Naive thymus-derived CD8-positive, alpha-beta T cell (primary cell): Measurements from ENCODE around the gene AKR7A2. TPM values are rescaled to one million over a fixed set of nuclear protein-coding genes. Genes with fewer than 3 reads are reported as not detected.
A peak's percentile ranks its signal among the peaks of the same experiment; 100 is the strongest.

Source experiments
- ATAC-seq, 2 donors: fragments of 150-1000 bp; cut with Tn5 transposase in 1 of 2; sonication (Bioruptor Pico), chemical (Tn5 transposase) in 1 of 2; 1 replicate in 1 of 2; 2 replicates in 1 of 2; pipeline ENCODE4 v1.10.0; 2021; ENCODE audit warnings: mild to moderate bottlenecking in 2 of 2, moderate library complexity in 2 of 2
- POLR2A ChIA-PET: fragments of 350-600 bp; sonication (Branson Sonifier 250); formaldehyde crosslinking; loops from one replicate; lab custom pipeline; 2021; ENCODE audit warnings: antibody characterized with exemption; lab: Charles Lee
- DNase-seq, 10 donors: peaks; one replicate each; pipeline versions ENCODE4 v3.0.0 to v3.0.0-alpha.2; 2020 to 2022
- H3K27ac Mint-ChIP-seq, 10 donors: one replicate each; pipeline ENCODE4 v1.8.0; 2020 to 2022; ENCODE audit warnings: mild to moderate bottlenecking in 10 of 10, mixed read lengths in 10 of 10, moderate library complexity in 4 of 10, inconsistent platforms in 1 of 10
- H3K27me3 Mint-ChIP-seq, 5 donors: one replicate each; pipeline ENCODE4 v1.8.0; 2021 to 2022; ENCODE audit warnings: mixed read lengths in 5 of 5
- H3K36me3 Mint-ChIP-seq, 3 donors: one replicate each; pipeline ENCODE4 v1.8.0; 2020 to 2022; ENCODE audit warnings: mixed read lengths in 3 of 3, mild to moderate bottlenecking in 2 of 3, inconsistent platforms in 1 of 3
- H3K4me1 Mint-ChIP-seq, 4 donors: one replicate each; pipeline ENCODE4 v1.8.0; 2021 to 2022; ENCODE audit warnings: mixed read lengths in 4 of 4
- H3K4me3 Mint-ChIP-seq, 10 donors: one replicate each; pipeline ENCODE4 v1.8.0; 2020 to 2022; ENCODE audit warnings: mild to moderate bottlenecking in 10 of 10, mixed read lengths in 10 of 10, moderate library complexity in 6 of 10, inconsistent platforms in 1 of 10
- H3K9me3 Mint-ChIP-seq, 9 donors: one replicate each; pipeline ENCODE4 v1.8.0; 2020 to 2022; ENCODE audit warnings: mixed read lengths in 9 of 9, mild to moderate bottlenecking in 3 of 9, inconsistent platforms in 1 of 9, moderate library complexity in 1 of 9
- polyA plus RNA-seq, 3 donors: library from polyadenylated mRNA; unstranded; fragments of 300-500 nt; fragmentation: Illumina TruSeq; gene quantifications; one replicate each; pipeline ENCODE4 v1.2.3, GENCODE V29; 2021
- total RNA-seq, 8 experiments: library from RNA in 2 of 8; stranded (reverse) in 2 of 8; gene quantifications; one replicate each; pipeline ENCODE4 v1.2.3 and lab custom pipeline; 2021 to 2026

Gene AKR7A2
- total and polyA plus RNA-seq, 5 experiments from 2014 or later, result 24.8 to 116 (median 99.3) TPM

DNA sequence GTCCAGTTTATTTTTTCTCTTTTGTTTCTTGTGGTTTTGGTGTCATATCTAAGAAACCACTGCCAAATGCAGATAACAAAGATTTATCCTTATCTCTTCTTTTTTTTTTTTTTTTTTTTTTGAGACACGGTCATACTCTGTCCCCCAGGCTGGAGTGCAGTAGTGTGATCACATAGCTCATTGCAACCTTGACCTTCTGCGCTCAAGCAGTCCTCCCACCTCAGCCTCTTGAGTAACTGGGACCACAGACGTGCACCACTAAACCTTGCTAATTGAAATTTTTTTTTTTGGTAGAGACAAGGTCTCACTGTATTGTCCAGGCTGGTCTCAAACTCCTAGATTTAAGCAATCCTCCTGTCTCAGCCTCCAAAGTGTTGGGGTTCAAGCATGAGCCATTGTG lies 9.1 kb upstream of the AKR7A2 start:
- H3K9me3 Mint-ChIP-seq, result no peaks in the 10 kb centered on the region
- H3K27ac Mint-ChIP-seq, result peak overlapping the region in 2 of 10 donors; percentile 43 to 66
- no peaks in the 10 kb centered on the region for H3K27me3 Mint-ChIP-seq
- DNase-seq, result no peak
- H3K36me3 Mint-ChIP-seq, result peaks cover 0 to 21% (median 0%) of the 10 kb centered on the region in 3 donors
- POLR2A ChIA-PET, result interaction anchor here (0.7 kb wide), 2 partner anchors 25 to 365 kb away, joined by 3 to 7 read pairs; partner anchors contain the start of gene IFFO2
- H3K4me3 Mint-ChIP-seq, result peak overlapping the region in 1 of 10 donors; percentile 32
- ATAC-seq, result no peak
- peaks cover 0 to 10% (median 4%) of the 10 kb centered on the region in 4 donors for H3K4me1 Mint-ChIP-seq

DNA sequence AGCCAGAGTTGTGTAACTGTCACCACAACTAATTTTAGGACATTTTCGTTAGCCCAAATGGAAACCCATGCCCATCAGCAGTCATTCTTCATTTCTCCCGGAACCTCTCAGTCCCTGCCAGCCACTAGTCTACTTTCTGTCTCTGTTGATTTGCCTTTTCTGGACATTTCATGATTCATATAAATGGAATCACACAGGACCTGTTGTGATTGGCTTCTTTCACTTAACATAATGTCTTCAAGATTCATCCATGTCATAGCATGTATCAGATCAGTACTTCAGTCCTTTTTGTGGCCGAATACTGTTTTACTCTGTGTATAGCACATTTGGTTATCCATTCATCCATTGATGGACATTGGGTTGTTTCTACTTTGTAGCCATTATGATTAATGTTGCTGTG lies 7.3 kb upstream of the AKR7A2 start:
- Mint-ChIP-seq H3K4me1 (peaks cover 8 to 28% (median 13%) of the 10 kb centered on the region in 4 donors), H3K4me3 (no peak overlapping the region), H3K36me3 (peaks cover 0 to 19% (median 0%) of the 10 kb centered on the region in 3 donors), H3K27me3 (no peaks in the 10 kb centered on the region), H3K27ac (peak overlapping the region in 1 of 10 donors; percentile 1), H3K9me3 (no peaks in the 10 kb centered on the region)
- DNase-seq (no peak), ATAC-seq (no peak)
- POLR2A ChIA-PET, result no interaction called here

DNA sequence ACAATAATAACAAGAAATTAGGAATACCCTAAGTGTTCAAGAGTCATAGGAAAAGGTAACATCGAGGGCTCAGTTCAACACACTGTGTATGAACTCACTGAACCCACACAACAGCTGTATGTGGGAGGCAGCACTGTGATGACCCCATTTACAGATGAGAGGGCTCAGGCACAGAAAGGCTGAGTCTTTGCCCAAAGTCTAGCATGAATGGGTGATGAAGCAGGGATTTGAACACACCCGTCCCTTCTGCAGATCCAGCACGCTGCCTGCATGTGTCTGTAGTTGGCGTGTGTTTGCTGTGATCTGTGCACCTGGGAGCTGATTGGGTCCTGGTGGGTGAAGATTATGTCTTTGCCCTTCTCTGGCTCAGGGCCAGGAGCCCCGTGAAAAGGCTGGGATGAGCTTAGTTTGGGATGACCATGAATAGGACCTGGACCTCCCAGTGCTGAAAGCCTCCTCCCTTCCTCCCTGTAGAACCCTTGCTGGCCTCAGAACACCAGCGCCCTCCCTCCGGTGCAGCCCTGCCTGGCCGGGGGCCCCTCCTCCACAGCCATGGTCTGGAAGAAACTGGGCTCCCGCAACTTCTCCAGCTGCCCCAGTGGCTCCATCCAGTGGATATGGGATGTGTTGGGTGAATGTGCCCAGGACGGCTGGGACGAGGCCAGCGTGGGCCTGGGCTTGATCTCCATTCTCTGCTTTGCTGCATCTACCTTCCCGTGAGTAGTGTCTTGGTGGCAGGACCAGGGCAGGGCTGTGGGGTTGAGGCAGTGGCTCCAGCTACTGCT lies 5.4 kb upstream of the AKR7A2 start:
- POLR2A ChIA-PET, result no interaction called here
- Mint-ChIP-seq H3K4me3 (peak overlapping the region in 1 of 10 donors; percentile 45), H3K36me3 (peaks cover 0 to 16% (median 0%) of the 10 kb centered on the region in 3 donors), H3K27ac (peak overlapping the region in 1 of 10 donors; percentile 61), H3K9me3 (no peaks in the 10 kb centered on the region), H3K4me1 (peaks cover 16 to 44% (median 26%) of the 10 kb centered on the region in 4 donors), H3K27me3 (no peaks in the 10 kb centered on the region)
- ATAC-seq, result no peak
- DNase-seq, result peak in 1 of 10 donors; percentile 16

DNA sequence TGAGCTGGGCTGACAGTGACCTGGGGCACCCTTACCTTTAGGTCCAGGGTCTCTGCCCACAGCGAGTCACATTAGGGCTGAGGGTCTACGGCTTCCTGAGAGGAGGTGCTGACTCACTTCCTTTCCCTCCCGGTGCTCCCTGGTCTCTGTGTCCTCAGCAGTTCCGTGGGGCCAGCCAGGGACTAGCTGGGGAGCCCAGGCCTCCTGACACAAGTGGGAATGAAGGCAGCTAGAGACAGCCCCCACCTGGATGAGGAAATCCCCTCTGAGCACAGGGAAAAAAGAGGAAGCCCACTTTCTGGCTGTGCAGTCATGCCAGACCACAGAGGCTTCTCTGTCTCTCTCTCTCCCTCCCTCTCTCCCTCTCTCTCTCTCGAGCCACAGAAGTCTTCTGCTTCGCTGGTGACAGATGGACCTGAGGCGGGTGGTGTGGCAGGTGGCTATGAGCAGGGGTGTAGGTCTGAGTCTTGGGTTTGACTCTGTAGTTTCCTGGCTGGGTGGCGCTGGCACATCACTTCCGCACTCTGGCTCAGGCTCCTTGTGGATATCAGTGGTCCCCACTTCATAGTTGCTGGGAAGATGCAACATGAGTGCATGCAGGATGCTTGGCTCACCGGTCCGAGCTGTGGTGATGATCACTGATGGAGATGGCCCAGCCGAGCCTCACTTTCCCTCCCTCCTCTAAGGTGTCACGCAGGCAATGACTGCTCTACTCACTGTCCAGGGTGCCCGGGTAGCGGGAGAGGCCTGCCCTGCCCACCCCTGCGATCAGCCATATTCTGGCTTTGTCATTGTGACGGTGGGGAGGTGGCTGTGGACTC lies 3.6 kb upstream of the AKR7A2 start:
- DNase-seq (peak in 1 of 10 donors; percentile 55), ATAC-seq (no peak)
- H3K9me3 Mint-ChIP-seq, result no peaks in the 10 kb centered on the region
- H3K4me3 Mint-ChIP-seq, result peak overlapping the region in 1 of 10 donors; percentile 7
- POLR2A ChIA-PET, result no interaction called here
- H3K4me1 Mint-ChIP-seq, result peaks cover 21 to 51% (median 36%) of the 10 kb centered on the region in 4 donors
- H3K27me3 Mint-ChIP-seq, result no peaks in the 10 kb centered on the region
- H3K27ac Mint-ChIP-seq, result peak overlapping the region in 2 of 10 donors; percentile 40 to 72
- H3K36me3 Mint-ChIP-seq, result peaks cover 0 to 12% (median 0%) of the 10 kb centered on the region in 3 donors

DNA sequence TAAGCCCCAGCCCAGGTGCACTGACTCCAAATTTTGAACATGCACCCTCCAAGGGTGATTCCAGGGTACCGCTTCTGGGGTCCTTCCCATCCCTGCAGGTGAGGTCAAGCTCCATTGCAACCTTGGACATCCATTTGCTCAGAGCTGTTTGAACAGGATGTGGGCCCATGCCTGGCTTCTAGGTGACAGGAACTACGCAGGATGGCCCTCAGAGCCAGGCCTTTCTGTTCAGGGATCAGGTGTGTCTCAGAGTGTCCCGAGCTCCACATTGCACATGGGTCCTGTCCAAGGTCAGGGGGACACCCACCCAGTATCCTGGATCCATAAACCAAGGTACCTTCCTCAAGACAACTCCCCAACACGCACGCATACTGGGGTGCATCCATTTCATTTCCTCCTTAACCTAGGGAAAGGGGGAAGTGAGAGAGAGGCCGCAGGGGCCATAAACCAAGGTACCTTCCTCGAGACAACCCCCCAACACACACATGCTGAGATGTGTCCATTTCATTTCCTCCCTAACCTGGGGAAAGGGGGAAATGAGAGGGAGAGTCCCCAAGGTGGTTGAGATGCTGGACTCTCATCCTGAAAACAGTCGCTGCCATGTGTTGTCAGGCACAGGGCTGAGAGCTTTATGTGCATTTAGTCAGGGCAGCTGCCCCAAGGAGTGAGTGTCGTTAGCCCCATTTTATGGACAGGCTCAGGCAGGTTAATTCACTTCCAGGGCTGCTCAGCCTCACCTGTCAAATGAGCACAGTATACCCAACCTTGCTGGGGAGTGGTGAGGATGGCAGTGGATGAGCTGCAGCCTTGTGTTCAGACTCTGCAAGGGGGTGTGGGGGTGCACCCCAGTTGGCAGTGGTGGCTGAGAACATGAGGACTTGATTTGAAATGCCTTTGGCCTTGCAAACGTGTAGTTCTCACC lies 2.3 kb upstream of the AKR7A2 start:
- peak in 1 of 10 donors; percentile 49 for DNase-seq
- no peaks in the 10 kb centered on the region for H3K9me3 Mint-ChIP-seq
- ATAC-seq, result no peak
- no peaks in the 10 kb centered on the region for H3K27me3 Mint-ChIP-seq
- POLR2A ChIA-PET, result interaction anchor here (0.6 kb wide), 1 partner anchor 27 kb away, joined by 4 read pairs; no protein-coding TSS in a partner anchor
- peaks cover 21 to 57% (median 42%) of the 10 kb centered on the region in 4 donors for H3K4me1 Mint-ChIP-seq
- peak overlapping the region in 5 of 10 donors; percentile 39 to 90 (median 88) for H3K4me3 Mint-ChIP-seq
- H3K36me3 Mint-ChIP-seq, result peaks cover 0 to 8% (median 0%) of the 10 kb centered on the region in 3 donors
- H3K27ac Mint-ChIP-seq, result peak overlapping the region in 4 of 10 donors; percentile 6 to 63 (median 20)

DNA sequence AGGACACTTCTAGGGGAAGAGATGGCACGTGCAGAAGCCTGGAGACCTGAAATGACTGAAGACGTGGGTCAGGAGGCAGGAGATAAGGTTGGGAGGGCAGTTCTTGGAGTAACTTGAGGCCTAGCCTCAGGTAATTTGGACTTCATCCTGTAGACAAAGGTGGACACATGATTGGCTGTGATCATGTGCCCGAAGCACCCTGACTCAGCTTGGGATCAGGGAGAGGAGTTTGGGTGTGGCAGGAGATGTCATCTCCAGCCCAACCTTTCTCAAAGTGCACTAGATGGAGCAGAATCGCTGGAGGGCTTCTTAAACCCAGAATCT lies 1.7 kb upstream of the AKR7A2 start:
- Mint-ChIP-seq H3K27me3 (no peaks in the 10 kb centered on the region), H3K27ac (peak overlapping the region in 6 of 10 donors; percentile 6 to 82 (median 54)), H3K36me3 (peaks cover 0 to 3% (median 0%) of the 10 kb centered on the region in 3 donors), H3K9me3 (no peaks in the 10 kb centered on the region), H3K4me1 (peaks cover 27 to 59% (median 48%) of the 10 kb centered on the region in 4 donors), H3K4me3 (peak overlapping the region; percentile 73 to 90 (median 84))
- POLR2A ChIA-PET, result interaction anchor here (1.2 kb wide), 1 partner anchor 23 kb away, joined by 3 read pairs; no protein-coding TSS in a partner anchor
- no peak for ATAC-seq
- no peak for DNase-seq

DNA sequence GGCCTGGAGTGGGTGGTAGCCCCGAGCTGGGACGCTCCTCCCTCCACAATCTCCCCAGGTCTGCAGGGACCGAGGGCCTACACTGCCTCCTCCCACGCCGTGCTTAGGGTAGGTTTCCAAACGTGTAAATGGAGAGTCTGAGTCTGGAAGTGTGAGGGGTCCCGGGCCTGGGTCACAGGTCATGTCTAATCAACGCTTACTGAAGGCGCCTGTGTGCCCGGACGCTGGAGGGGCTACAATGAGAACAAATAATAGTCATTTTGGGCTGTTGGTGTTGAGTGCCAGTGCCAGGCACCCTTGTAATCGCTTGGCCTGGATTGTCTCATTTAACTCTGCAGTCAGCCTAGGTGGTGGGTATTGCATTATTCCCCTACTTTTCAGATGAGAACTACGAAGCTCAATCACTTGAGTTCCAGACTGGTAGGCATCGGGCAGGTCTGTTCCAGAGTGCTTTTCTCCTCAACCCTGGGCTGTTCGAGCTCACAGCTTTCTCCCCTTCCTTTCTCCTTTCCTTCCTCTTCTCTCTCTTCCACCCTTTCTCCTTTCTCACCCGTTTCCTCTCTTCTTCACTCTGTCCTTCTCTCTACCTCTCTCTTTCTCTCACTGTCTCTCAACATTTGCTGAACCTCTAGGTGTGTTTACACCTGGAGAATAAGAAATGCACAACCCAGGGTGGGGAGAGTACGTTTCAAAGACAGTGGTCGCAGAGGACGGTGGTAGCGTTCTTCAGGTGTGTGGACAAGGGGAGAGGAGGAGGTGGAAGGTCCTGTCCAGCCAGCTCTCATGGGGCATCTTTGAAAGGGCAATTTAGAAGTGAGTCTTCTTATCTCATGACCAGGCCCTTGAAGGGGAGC lies 1.1 kb upstream of the AKR7A2 start:
- Mint-ChIP-seq H3K27me3 (no peaks in the 10 kb centered on the region), H3K27ac (peak overlapping the region; percentile 1 to 85 (median 68)), H3K9me3 (no peaks in the 10 kb centered on the region), H3K4me1 (peaks cover 27 to 59% (median 49%) of the 10 kb centered on the region in 4 donors), H3K36me3 (peaks cover 0 to 2% (median 0%) of the 10 kb centered on the region in 3 donors), H3K4me3 (peak overlapping the region; percentile 73 to 90 (median 84))
- DNase-seq (peak in 2 of 10 donors; percentile 31 to 41), ATAC-seq (peak; percentile 9 to 26)
- POLR2A ChIA-PET, result interaction anchor here (1.2 to 2.0 kb wide), 3 partner anchors 23 to 338 kb away, joined by 3 to 6 read pairs (median 4); partner anchors contain the start of genes EMC1 and MRTO4

DNA sequence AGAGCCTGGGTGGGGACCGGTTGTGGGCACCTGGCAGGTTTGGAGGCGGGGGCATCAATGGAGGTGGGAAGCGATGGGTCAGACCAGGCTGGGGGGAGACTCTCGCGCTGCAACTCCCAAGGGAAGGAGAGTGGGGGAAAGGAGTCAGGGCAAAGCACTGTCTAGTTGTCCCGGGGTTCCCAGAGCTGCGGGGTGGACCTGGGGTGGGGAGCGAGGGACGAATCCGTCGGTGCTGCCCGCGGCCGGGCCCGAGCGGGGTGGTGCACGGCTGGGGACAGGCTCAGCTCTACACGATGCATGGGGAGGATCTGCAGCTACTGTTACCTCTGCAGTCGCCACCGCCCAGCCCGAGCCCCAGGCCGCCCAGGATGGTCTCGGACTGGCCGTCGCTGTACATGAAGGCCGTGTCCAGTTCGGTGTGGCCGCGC lies 427 bp downstream of the AKR7A2 start:
- Mint-ChIP-seq H3K27me3 (no peaks in the 10 kb centered on the region), H3K4me1 (peaks cover 27 to 57% (median 47%) of the 10 kb centered on the region in 4 donors), H3K36me3 (peaks cover 0 to 15% (median 5%) of the 10 kb centered on the region in 3 donors), H3K27ac (peak overlapping the region; percentile 6 to 95 (median 74)), H3K4me3 (peak overlapping the region; percentile 83 to 96 (median 89)), H3K9me3 (no peaks in the 10 kb centered on the region)
- DNase-seq (peak in 4 of 10 donors; percentile 14 to 32 (median 29)), ATAC-seq (peak; percentile 38 to 43)
- POLR2A ChIA-PET, result interaction anchor here (0.8 to 2.0 kb wide), 2 partner anchors 60 to 174 kb away, joined by 3 to 6 read pairs; partner anchors contain the start of genes CAPZB, EMC1 and MRTO4

DNA sequence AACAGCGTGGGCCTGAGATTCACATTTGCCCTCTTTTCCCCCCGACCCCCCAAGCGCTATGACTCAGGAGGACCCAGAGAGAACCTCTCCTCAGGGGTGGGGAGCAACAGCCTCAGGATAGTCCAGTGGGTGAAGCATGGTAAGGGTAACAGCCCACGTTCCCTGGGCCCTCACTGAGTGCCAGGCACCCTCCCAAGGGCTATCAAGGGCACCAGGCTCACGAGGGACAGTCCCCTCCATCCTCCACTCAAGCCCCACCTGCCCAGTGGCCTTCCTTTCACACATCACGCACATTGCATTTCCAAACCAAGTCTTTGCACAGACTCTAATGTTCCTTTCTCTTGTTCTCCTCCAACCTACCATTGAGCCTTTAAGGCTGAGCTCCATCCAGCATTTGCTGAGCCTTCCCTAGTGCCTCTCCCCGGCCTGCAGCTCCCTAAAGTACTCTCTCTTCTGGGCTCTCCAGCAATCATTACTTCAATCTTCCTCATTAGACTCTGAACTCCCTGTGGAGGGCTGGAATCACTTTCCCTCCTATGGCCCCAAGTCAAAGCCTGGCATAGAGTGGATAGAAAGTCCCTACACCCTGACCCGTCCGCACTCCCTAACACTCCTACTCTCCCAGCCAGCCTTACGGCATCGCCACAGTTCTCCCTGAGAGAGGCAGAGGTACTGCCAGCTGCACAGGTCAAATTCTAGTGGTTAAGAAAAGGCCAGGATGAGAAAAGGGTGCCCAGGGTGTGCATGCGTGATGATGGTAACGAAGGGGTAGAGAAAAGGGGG lies 1.0 kb downstream of the AKR7A2 start:
- Mint-ChIP-seq H3K4me3 (peak overlapping the region; percentile 83 to 96 (median 89)), H3K4me1 (peaks cover 24 to 51% (median 44%) of the 10 kb centered on the region in 4 donors), H3K9me3 (no peaks in the 10 kb centered on the region), H3K36me3 (peaks cover 0 to 18% (median 5%) of the 10 kb centered on the region in 3 donors), H3K27ac (peak overlapping the region; percentile 6 to 95 (median 74)), H3K27me3 (no peaks in the 10 kb centered on the region)
- POLR2A ChIA-PET, result interaction anchor here (0.8 to 2.0 kb wide), 3 partner anchors 59 to 174 kb away, joined by 3 to 6 read pairs (median 3); partner anchors contain the start of genes CAPZB, EMC1 and MRTO4
- DNase-seq (peak in 2 of 10 donors; percentile 29 to 37), ATAC-seq (no peak)

DNA sequence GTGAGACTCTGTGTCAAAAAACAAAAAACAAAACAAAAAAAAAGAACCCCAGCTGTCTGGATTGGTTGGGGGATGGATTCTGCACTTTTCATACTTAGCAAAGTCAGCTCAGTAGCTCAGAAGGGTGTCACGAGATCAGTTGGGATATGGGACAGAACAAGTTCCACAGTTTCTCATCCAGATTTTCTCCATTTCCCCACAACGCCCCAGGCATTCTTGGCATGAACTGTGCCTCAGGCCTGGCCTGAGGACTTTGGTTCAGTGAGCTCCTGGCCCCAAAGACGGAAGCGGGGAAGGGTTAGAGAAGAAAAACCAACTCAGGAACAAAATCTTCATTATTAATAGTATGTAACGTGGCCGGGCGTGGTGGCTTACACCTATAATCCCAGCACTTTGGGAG lies 1.9 kb downstream of the AKR7A2 start:
- H3K27me3 Mint-ChIP-seq, result no peaks in the 10 kb centered on the region
- peak overlapping the region in 8 of 10 donors; percentile 41 to 96 (median 90) for H3K4me3 Mint-ChIP-seq
- H3K4me1 Mint-ChIP-seq, result peaks cover 20 to 48% (median 36%) of the 10 kb centered on the region in 4 donors
- POLR2A ChIA-PET, result interaction anchor here (1.3 kb wide), 1 partner anchor 59 kb away, joined by 3 read pairs; the partner anchor contains the start of genes EMC1 and MRTO4
- H3K27ac Mint-ChIP-seq, result peak overlapping the region in 2 of 10 donors; percentile 15 to 69
- H3K9me3 Mint-ChIP-seq, result no peaks in the 10 kb centered on the region
- peak in 1 of 10 donors; percentile 30 for DNase-seq
- peaks cover 0 to 26% (median 11%) of the 10 kb centered on the region in 3 donors for H3K36me3 Mint-ChIP-seq
- no peak for ATAC-seq
